Astrocyte (in vitro differentiated cells and primary cell): Measurements from ENCODE around the gene LEUTX. TPM values are rescaled to one million over a fixed set of nuclear protein-coding genes. Genes with fewer than 3 reads are reported as not detected.

Experiments used
- DNase-seq: peaks from one replicate; pipeline ENCODE4 v3.0.0-alpha.2; 2010; ENCODE audit warnings: low read depth
- FAIRE-seq: peaks from 2 replicates; lab custom pipeline; 2011; peaks lifted over from hg19 to GRCh38; lab: Jason Lieb, UNC
- H2AFZ ChIP-seq: 2 replicates; pipeline ENCODE4 v1.6.0; 2012; ENCODE audit warnings: low read depth, low read length, inconsistent platforms
- H3K27ac ChIP-seq: 2 replicates; pipeline ENCODE4 v1.5.1; 2011; ENCODE audit warnings: low read depth, low read length, inconsistent platforms
- H3K27me3 ChIP-seq: 2 replicates; pipeline ENCODE4 v1.6.0; 2011; ENCODE audit warnings: low read length, inconsistent platforms; ENCODE audit not compliant: insufficient read depth
- H3K36me3 ChIP-seq: 2 replicates; pipeline ENCODE4 v1.5.1; 2011; ENCODE audit warnings: low read length, inconsistent platforms; ENCODE audit not compliant: insufficient read depth
- H3K4me1 ChIP-seq: 2 replicates; pipeline ENCODE4 v1.5.1; 2011; ENCODE audit warnings: low read length, inconsistent platforms; ENCODE audit not compliant: insufficient read depth
- H3K4me2 ChIP-seq: 2 replicates; pipeline ENCODE4 v1.6.0; 2012; ENCODE audit warnings: low read length, inconsistent platforms
- H3K4me3 ChIP-seq: 2 replicates; pipeline ENCODE4 v1.5.1; 2011; ENCODE audit warnings: low read depth, mild to moderate bottlenecking, low read length, inconsistent platforms; ENCODE audit not compliant: insufficient read depth
- H3K79me2 ChIP-seq: 2 replicates; pipeline ENCODE4 v1.6.0; 2012; ENCODE audit warnings: mild to moderate bottlenecking, low read length, inconsistent platforms; ENCODE audit not compliant: insufficient read depth
- H3K9ac ChIP-seq: 2 replicates; pipeline ENCODE4 v1.6.0; 2012; ENCODE audit warnings: mild to moderate bottlenecking, low read length, inconsistent platforms
- H3K9me3 ChIP-seq: 2 replicates; pipeline ENCODE4 v1.5.1; 2012; ENCODE audit warnings: low read depth, mild to moderate bottlenecking, low read length, inconsistent platforms; ENCODE audit not compliant: insufficient read depth
- H4K20me1 ChIP-seq: 2 replicates; pipeline ENCODE4 v1.6.0; 2012; ENCODE audit warnings: low read length, inconsistent platforms; ENCODE audit not compliant: insufficient read depth
- H3K27ac Mint-ChIP-seq: one replicate; pipeline ENCODE4 v1.8.0; 2021; ENCODE audit warnings: mild to moderate bottlenecking, mixed read lengths; ENCODE audit not compliant: unreplicated experiment
- H3K27me3 Mint-ChIP-seq: one replicate; pipeline ENCODE4 v1.8.0; 2021; ENCODE audit warnings: low read depth, mixed read lengths; ENCODE audit not compliant: unreplicated experiment
- H3K36me3 Mint-ChIP-seq: one replicate; pipeline ENCODE4 v1.8.0; 2021; ENCODE audit warnings: low read depth, mixed read lengths; ENCODE audit not compliant: unreplicated experiment
- H3K4me1 Mint-ChIP-seq: one replicate; pipeline ENCODE4 v1.8.0; 2021; ENCODE audit warnings: low read depth, mixed read lengths; ENCODE audit not compliant: unreplicated experiment
- H3K4me3 Mint-ChIP-seq: one replicate; pipeline ENCODE4 v1.8.0; 2021; ENCODE audit warnings: mild to moderate bottlenecking, moderate library complexity, mixed read lengths; ENCODE audit not compliant: unreplicated experiment
- H3K9me3 Mint-ChIP-seq: one replicate; pipeline ENCODE4 v1.8.0; 2021; ENCODE audit warnings: mild to moderate bottlenecking, mixed read lengths; ENCODE audit not compliant: unreplicated experiment
- EZH2 ChIP-seq: IDR thresholded peaks from 2 replicates; pipeline ENCODE4 v1.6.1; 2012; ENCODE audit warnings: mild to moderate bottlenecking, low read length, inconsistent platforms; ENCODE audit not compliant: insufficient read depth
- total RNA-seq: library from RNA; stranded (reverse); gene quantifications from 2 replicates; pipeline ENCODE4 v1.2.1, GENCODE V29; 2021
- TF ChIP-seq, protein P1 (sequence below): IDR thresholded peaks from 2 replicates; pipeline ENCODE4 v1.5.1; 2011; ENCODE audit warnings: low read depth, mild to moderate bottlenecking, inconsistent platforms, low read length, moderate library complexity; ENCODE audit not compliant: insufficient read depth

LEUTX gene
- total RNA-seq, 1 donor from 2014 or later: not detected

DNA sequence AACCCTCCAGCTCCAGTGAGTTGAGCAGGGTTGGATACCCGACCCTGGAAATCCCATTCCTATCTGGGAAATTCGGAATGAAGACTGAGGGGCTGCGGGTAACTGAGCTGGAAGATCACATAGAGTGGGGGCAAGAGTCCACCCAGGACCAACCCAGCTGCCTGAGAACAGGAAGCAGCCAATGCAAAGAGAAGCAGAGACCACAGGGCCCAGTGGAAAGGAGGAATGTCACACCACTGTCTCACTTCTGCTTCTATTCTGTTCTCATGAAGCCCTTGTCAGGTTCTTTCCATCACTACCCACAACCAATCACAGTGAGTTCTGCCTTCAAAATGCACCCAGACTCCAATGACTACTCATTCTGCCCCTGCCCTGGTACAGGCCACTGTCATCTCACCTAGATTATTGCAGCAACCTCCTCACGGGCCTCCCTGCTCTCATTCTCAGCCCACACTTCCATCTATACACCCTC lies 40.0 kb downstream of the LEUTX start:
- Mint-ChIP-seq H3K4me3 (no peak overlapping the region), H3K27ac (no peak overlapping the region), H3K27me3 (no peaks in the 10 kb centered on the region), H3K9me3 (no peaks in the 10 kb centered on the region), H3K4me1 (peaks cover 3% of the 10 kb centered on the region), H3K36me3 (peaks cover 6% of the 10 kb centered on the region)
- no peak overlapping the region for H2AFZ ChIP-seq
- H3K27ac ChIP-seq: no peak overlapping the region
- H3K27me3 ChIP-seq: no peaks in the 10 kb centered on the region
- no peak for TF ChIP-seq EZH2
- TF ChIP-seq, protein P1, sequence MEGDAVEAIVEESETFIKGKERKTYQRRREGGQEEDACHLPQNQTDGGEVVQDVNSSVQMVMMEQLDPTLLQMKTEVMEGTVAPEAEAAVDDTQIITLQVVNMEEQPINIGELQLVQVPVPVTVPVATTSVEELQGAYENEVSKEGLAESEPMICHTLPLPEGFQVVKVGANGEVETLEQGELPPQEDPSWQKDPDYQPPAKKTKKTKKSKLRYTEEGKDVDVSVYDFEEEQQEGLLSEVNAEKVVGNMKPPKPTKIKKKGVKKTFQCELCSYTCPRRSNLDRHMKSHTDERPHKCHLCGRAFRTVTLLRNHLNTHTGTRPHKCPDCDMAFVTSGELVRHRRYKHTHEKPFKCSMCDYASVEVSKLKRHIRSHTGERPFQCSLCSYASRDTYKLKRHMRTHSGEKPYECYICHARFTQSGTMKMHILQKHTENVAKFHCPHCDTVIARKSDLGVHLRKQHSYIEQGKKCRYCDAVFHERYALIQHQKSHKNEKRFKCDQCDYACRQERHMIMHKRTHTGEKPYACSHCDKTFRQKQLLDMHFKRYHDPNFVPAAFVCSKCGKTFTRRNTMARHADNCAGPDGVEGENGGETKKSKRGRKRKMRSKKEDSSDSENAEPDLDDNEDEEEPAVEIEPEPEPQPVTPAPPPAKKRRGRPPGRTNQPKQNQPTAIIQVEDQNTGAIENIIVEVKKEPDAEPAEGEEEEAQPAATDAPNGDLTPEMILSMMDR: no peak
- H3K9me3 ChIP-seq: no peaks in the 10 kb centered on the region
- DNase-seq (no peak), FAIRE-seq (no peak)
- peaks cover 3% of the 10 kb centered on the region for H3K79me2 ChIP-seq
- H3K36me3 ChIP-seq: no peaks in the 10 kb centered on the region
- H4K20me1 ChIP-seq: no peaks in the 10 kb centered on the region
- peaks cover 3% of the 10 kb centered on the region for H3K4me1 ChIP-seq
- no peak overlapping the region for H3K4me2 ChIP-seq
- H3K9ac ChIP-seq: no peak overlapping the region
- H3K4me3 ChIP-seq: no peak overlapping the region

GRCh38 chr19:39819786-39820185 lies 41.1 kb downstream of the LEUTX start:
- H3K36me3 ChIP-seq: no peaks in the 10 kb centered on the region
- Mint-ChIP-seq H3K4me1 (peaks cover 3% of the 10 kb centered on the region), H3K4me3 (no peak overlapping the region), H3K27me3 (no peaks in the 10 kb centered on the region), H3K36me3 (peaks cover 6% of the 10 kb centered on the region), H3K9me3 (no peaks in the 10 kb centered on the region), H3K27ac (no peak overlapping the region)
- FAIRE-seq (no peak), DNase-seq (no peak)
- H3K9me3 ChIP-seq: no peaks in the 10 kb centered on the region
- no peak overlapping the region for H3K4me3 ChIP-seq
- H3K4me1 ChIP-seq: peaks cover 5% of the 10 kb centered on the region
- H3K4me2 ChIP-seq: no peak overlapping the region
- no peak overlapping the region for H3K9ac ChIP-seq
- TF ChIP-seq, protein P1: no peak
- TF ChIP-seq EZH2: no peak
- peaks cover 9% of the 10 kb centered on the region for H3K79me2 ChIP-seq
- H4K20me1 ChIP-seq: no peaks in the 10 kb centered on the region
- H2AFZ ChIP-seq: no peak overlapping the region
- no peaks in the 10 kb centered on the region for H3K27me3 ChIP-seq
- H3K27ac ChIP-seq: no peak overlapping the region

DNA sequence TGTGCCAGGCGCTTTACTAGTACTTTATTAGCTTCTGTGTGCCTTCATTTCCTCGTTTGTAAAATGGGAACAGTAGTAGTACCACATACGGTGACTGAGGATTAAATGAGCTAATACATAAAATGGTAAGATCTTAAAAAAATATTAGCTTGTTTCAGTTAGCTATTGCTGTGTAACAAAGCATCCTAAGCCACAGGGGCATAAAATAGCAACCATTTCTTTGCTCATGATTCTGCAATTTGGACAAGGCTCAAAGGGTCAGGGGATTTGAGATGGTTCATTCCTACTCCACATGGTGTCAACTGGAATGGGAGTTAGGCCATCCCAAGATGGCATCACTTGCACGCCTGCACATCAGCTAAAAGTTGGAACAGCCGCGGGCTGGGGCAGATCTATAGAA lies 42.0 kb downstream of the LEUTX start:
- H3K9me3 ChIP-seq: no peaks in the 10 kb centered on the region

More for the DNA sequence above, 42.0 kb downstream of the LEUTX start:
- Histone ChIP-seq H3K9ac (no peak overlapping the region), H3K4me2 (no peak overlapping the region), H3K4me3 (no peak overlapping the region), H3K27ac (no peak overlapping the region), H4K20me1 (no peaks in the 10 kb centered on the region), H3K4me1 (peaks cover 5% of the 10 kb centered on the region), H3K36me3 (no peaks in the 10 kb centered on the region), H3K79me2 (peaks cover 9% of the 10 kb centered on the region), H2AFZ (no peak overlapping the region), H3K27me3 (no peaks in the 10 kb centered on the region)
- Mint-ChIP-seq H3K27me3 (no peaks in the 10 kb centered on the region), H3K27ac (no peak overlapping the region), H3K36me3 (peaks cover 6% of the 10 kb centered on the region), H3K9me3 (no peaks in the 10 kb centered on the region), H3K4me1 (peaks cover 3% of the 10 kb centered on the region), H3K4me3 (no peak overlapping the region)
- FAIRE-seq (no peak), DNase-seq (no peak)
- no peak for TF ChIP-seq EZH2
- TF ChIP-seq, protein P1: no peak
